Frontal cortex (tissue), 4 donors: ENCODE results near the gene STAT1. TPM values are rescaled to one million over a fixed set of nuclear protein-coding genes. Genes with fewer than 3 reads are reported as not detected.

Source experiments
- DNase-seq, 2 donors: peaks; one replicate each; pipeline ENCODE4 v3.0.0; 2012; ENCODE audit warnings: low spot score in 2 of 2
- FAIRE-seq: peaks from 2 replicates; lab custom pipeline; 2012; peaks lifted over from hg19 to GRCh38; lab: Jason Lieb, UNC
- total RNA-seq: library from RNA; depleted of rRNA; stranded (reverse); fragments of >200 nt; gene quantifications from one replicate; pipeline ENCODE4 v1.2.3, GENCODE V29; 2014
- donor health status: control.
- donor health status: control.
- donor health status: control.

Gene STAT1
- total RNA-seq, 1 donor from 2014 or later, result 20.8 TPM

DNA sequence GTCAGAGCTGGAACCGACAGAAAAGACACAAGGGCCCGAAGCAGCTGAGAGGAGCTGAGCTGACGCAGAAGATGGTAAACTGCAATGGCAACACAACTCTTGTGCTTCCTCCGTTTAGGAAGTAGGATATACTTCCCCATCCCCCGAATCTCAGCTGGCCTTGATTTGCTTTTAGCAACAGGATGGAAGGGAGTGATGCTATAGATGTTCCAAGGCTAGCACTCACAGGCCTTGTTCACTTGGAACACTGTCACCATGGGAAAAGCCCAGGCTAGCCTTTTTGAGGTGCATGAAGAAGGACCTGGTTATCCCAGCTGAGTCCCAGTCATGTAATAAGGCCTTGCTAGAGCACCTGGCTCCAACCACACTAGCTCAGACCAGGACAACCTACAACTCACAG lies 26.0 kb downstream of the STAT1 start:
- DNase-seq (no peak), FAIRE-seq (no peak)

- FAIRE-seq, result no peak
Observed at GRCh38 chr2:190987116-190987515, 26.9 kb downstream of the STAT1 start.

DNA sequence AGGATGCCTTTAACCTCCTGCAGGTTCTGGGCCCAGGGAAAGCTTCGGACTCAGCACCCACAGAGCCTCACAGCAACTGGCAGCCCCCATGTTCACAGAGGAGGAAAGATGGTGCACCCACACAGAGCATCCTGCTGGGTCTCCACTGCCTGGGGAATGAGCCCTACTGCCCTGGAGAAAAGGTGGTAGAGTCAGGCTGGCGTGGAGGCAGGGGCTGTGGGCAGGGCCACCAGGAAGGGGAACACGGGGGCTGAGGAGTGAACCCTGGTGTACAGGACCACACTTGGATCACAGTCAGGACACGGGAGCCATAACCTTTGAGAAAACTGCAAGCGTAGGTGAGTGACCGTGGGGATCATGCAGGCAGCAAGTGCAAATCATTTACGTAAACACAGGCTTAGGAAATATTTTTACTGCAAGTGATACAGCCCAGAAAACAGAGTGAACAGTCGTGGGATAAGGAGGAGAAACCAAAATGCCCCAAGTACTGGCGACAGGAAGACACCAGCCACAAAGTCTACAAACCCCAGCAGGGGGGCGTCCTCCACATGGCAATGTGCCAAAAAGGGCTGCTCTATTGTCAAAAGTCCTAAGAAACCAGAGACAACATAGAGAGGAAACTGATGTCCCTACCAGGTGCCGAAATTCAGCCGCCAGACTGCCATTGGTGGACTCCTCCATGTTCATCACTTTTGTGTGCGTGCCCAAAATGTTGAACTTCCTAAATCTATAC lies 27.6 kb downstream of the STAT1 start:
- FAIRE-seq (no peak), DNase-seq (no peak)

More at GRCh38 chr2:190987116-190987515, 26.9 kb downstream of the STAT1 start:
- DNase-seq, result no peak

- FAIRE-seq, result no peak
- no peak for DNase-seq
Observed at GRCh38 chr2:190984595-190984994, 29.4 kb downstream of the STAT1 start.

DNA sequence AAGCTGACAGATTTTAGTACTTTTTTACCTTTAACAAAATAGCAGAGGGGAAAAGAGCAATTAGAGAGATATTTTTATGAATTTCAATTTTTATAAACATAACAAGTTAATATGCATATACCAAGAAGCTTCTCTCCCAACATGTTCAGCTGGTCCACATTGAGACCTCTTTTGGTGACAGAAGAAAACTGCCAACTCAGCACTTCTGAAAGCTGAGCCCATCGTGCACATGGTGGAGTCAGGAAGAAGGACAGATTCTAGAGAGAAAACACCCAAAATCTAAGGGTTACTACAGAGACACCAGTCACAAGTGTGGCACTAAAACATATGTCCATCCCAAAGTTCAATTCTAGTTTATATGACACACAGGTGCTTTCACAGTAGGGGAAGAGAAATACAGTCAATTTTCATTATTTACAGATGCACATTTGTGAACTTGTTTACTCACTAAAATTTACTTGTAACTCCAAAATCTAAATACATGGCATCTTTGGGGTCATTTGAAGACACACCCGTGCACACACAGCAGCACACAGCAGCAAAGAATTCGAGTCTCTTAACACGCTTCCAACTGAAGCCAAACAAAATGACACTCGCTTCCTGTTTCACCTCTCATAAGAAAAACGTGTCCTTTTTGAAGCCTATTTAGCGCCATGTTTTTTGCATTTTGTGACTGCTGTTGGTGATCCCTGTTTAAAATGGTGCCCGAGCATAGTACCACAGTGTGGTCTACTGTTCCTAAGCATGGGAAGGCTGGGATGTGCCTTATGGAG lies 31.5 kb downstream of the STAT1 start:
- no peak for FAIRE-seq
- DNase-seq, result no peak

- no peak for DNase-seq
- FAIRE-seq, result no peak
Observed at GRCh38 chr2:190981733-190982132, 32.2 kb downstream of the STAT1 start.

DNA sequence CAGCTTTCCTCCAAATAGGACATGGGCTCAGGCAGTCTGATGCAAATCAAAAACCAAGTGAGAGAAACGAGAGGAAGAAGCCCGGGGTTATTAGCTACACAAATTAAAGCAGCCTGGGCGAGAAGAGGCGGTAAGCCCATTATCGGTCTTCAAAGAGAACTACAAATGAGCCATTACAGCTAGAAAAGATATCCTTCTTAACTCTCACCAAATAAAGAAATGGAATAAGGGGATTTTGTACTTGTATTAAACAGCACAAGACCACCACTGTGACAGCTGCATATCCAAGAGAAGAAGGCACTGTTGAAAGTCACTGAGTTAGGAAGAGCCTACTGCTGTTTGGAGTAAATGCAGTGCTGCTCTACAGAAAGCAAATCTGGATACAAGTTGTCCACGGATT lies 32.6 kb downstream of the STAT1 start:
- FAIRE-seq (no peak), DNase-seq (no peak)

DNA sequence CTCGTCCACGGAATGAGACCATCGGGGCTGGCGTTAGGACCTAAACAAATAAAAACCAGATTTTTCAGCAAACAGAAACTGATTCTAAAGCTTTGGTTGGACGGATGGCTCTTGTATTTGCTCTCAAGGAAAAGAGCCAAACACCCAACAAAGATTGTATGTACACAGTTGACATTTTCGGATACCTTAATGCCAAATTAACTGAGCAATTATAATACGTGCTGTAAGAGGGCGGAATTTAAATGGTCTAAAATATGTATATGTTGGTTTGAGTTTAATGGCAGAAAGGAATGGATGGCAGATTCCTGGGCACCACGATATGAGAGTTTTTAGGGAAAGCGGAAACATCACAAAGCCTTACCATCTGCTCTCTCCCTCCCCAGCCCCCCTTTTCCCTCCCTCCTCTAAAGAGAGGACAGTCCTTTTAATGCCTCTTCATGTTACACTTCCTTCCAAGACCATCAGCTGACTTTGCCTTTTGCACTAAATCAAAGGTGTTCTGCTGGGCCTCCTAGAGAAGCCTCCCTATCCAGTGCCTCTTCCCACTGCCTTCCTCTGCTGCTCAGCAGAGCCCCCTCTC lies 33.3 kb downstream of the STAT1 start:
- FAIRE-seq, result no peak

GRCh38 chr2:190979906-190980629 lies 33.9 kb downstream of the STAT1 start:
- FAIRE-seq (no peak), DNase-seq (peak in 1 of 2 donors; percentile 24)

More for the DNA sequence above, 33.3 kb downstream of the STAT1 start:
- no peak for DNase-seq

GRCh38 chr2:190978389-190979053 lies 35.5 kb downstream of the STAT1 start:
- DNase-seq (no peak), FAIRE-seq (no peak)

DNA sequence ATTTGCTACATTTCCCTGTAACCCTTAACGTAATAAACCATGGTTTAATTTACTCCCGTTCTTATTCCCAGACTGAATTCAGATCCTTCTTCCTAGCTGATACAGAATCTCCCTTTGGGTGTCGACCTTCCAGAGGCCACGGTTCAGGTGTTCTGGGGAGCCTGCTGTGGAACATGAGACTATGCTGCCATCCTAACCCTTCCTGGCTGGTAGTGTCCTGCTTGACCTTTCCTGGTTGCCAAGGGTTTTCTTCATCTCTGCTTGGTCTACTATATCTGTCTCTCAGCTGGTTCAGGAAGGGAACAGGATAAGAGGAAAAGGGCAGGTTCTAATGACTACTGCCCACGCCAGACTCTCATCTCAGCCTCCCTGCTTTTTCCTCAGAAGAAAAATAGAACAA lies 36.5 kb downstream of the STAT1 start:
- DNase-seq, result no peak
- no peak for FAIRE-seq

DNA sequence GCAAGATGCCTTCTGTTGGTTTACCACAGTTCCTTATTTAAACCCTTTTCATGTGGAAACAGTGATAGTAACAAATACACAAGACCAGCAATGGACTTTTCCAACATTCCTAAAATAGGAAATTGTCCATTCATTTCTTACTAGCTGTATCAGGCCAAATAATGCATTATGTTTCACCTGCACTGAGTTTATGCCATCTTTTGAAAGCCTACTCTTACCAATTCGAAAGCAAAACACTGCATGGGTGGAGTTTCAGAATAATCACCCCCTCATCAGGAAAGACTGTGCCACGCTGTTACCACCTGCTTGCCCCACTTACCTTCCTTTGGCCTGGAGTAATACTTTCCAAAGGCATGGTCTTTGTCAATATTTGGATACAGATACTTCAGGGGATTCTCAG lies 37.5 kb downstream of the STAT1 start:
- DNase-seq, result no peak
- FAIRE-seq, result no peak

DNA sequence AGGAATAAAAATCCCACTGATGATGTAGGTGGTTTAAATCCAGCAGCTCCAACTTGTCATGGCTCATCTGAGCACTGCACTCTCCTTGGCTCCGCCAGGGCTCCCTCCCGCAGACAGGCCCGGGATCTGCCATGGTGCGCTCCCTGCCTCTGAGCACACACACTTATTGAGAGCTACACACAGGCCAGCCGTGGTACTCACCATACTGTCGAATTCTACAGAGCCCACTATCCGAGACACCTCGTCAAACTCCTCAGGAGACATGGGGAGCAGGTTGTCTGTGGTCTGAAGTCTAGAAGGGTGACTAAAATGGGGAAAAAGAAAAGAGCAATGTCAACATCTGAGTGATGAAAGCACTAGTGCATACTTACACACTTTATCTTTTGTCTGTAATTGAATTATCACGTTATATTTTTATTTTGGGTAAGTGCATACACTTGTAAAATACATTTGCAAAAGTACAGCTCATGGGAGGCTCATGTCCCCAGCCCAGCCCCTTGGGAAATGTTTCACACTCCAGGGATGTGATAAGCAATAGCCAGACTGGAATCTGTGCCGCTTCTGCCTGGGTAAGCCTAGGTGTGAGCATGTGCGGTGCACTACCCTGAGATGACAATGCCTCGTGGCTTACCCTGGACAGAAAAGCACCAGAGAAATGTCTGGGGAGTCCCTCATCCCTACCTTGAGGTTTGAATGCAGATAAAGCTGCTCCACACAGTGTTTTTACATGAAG lies 39.2 kb downstream of the STAT1 start:
- DNase-seq (no peak), FAIRE-seq (no peak)

DNA sequence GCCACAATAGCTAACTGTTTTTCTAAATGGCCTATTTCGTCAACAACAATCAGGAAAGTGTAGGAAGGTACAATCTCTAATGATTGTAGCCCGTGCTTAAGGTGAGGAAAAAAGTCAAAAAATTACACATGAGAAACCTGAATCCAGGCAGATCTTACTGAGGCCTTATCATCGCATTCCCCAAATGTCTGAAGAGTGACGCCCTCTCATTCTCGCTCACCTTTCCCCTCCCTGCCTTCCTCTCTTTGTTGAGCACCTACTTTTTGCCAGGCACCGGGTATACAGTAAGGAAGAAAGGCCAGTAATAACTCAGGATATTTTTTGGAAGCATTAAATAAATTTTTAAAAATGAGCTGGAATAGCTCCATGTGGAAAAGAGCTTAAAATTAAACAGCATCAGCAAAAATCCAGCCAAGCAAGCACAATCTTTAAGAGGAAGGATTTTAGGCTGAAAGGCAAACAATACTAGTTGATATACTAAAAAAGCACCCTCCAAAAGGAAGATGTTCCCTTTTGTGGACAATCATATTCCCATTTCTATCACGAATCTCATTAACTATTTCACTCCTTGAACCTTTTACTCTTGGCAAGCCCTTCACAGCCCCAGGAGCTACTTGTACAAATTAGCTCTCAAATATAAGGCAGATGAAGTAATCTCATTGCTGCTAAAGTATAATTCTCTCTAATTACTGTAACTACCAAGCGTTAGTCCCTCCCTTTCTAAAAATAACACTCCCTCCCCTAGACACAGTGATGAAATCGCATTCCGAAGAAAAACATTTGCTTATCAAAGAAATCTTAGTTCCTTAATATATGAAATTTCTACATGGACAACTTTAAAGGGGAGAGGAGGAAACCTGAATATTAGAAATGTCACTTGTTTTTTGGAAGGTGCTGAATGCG lies 40.0 kb downstream of the STAT1 start:
- DNase-seq (no peak), FAIRE-seq (no peak)

DNA sequence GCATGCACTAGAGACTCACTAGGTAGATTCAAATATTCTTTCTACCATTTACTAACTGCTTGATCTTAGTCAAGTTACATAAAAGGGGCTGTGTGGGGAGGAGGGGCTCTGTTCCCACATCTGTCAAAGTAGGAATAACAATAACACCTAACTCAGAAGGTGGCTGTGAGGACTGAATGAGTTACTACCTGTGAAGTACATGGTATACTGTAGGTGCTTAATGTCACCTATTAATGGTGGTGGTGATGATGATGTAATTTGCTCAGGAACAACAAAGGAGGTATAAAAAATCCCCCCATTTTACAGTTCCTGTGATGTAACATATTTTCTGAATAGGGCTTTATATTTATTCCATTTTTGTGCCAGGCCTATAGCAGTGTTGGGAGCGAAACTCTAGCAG lies 40.7 kb downstream of the STAT1 start:
- DNase-seq (no peak), FAIRE-seq (no peak)

DNA sequence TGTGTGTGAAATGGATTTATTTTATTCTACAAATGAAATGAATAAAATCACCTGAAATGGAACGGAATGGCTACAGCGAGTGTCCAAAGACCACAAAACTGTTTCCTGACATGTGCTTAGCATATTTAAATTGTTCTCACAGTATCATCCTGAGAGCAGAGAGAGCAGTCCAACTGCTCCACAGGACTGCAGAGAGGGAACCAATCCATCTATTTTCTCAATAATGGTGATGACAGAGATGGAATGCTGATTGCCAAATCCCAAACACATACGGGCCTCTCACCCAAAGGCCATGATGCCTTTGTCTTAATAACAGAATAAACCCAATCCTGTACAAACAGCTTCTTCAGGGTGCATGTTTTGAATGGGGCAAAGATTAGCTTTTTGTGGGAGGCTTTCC lies 41.1 kb downstream of the STAT1 start:
- FAIRE-seq, result no peak
- DNase-seq, result no peak

DNA sequence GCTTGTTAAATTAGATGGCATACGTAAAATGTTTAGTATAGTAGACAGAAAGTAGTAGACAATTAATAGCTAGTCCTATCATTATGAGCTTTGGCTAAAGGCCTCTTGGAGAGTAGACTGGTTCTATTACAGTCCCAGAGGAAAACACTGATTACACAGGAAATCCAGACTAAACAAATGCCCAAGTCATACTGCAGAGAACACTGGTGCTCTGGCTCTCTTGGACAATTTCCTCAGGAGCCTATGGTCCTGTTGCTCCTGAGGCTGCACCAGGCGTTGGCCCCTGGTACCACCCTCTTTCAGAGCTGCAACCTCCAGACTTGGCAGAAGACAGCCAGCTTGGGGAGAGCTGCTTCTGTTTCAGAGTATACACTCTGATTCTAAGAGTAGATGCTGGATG lies 41.8 kb downstream of the STAT1 start:
- no peak for FAIRE-seq

GRCh38 chr2:190970873-190971506 lies 43.0 kb downstream of the STAT1 start:
- DNase-seq, result no peak

More for the DNA sequence above, 41.8 kb downstream of the STAT1 start:
- no peak for DNase-seq

More at GRCh38 chr2:190970873-190971506, 43.0 kb downstream of the STAT1 start:
- no peak for FAIRE-seq
